K562 (cell line): ENCODE results near the gene SCARF2. TPM values are rescaled to one million over a fixed set of nuclear protein-coding genes. Genes with fewer than 3 reads are reported as not detected.
A peak's percentile ranks its signal among the peaks of the same experiment; 100 is the strongest.

Experiments
- CHD4 ChIP-seq: fragments of 200-600 bp; sonication (generic); IDR thresholded peaks from 3 replicates; pipeline ENCODE4 v1.6.1; 2012; ENCODE audit warnings: low read depth, mild to moderate bottlenecking, mixed read lengths, low read length, inconsistent platforms; ENCODE audit not compliant: insufficient read depth, insufficient replicate concordance, poor library complexity, severe bottlenecking
- DACH1 ChIP-seq: fragments of 450-650 bp; IDR thresholded peaks from 2 replicates; pipeline ENCODE4 v1.6.1; 2018; ENCODE audit not compliant: partially characterized antibody
- ELK1 ChIP-seq: sonication (generic); formaldehyde crosslinking; IDR thresholded peaks from 2 replicates; pipeline ENCODE4 v1.8.1; 2022; ENCODE audit warnings: missing genetic modification reagents
- HMBOX1 ChIP-seq: sonication (generic); IDR thresholded peaks from 2 replicates; pipeline ENCODE4 v1.6.1; 2016
- KDM4B ChIP-seq, 2 experiments: fragments of 450-650 bp in 1 of 2; sonication (generic) in 1 of 2; IDR thresholded peaks; 2 replicates each; pipeline ENCODE4 v1.6.1; 2016 to 2017; ENCODE audit warnings: borderline replicate concordance in 2 of 2, antibody characterized with exemption in 1 of 2, low read depth in 1 of 2, mild to moderate bottlenecking in 1 of 2
- LCOR ChIP-seq: sonication (generic); formaldehyde crosslinking; IDR thresholded peaks from 2 replicates; pipeline ENCODE4 v1.8.0; 2022; ENCODE audit warnings: mild to moderate bottlenecking, missing genetic modification reagents
- MAZ ChIP-seq, 2 experiments: fragments of 450-650 bp in 1 of 2; sonication (generic) in 1 of 2; formaldehyde crosslinking; IDR thresholded peaks in 1 of 2; conservative IDR thresholded peaks in 1 of 2; 2 replicates each; pipeline versions ENCODE4 v1.4.0 to v1.5.0; 2020; ENCODE audit warnings: mild to moderate bottlenecking in 1 of 2, missing genetic modification reagents in 1 of 2
- MTA3 ChIP-seq: fragments of 450-650 bp; formaldehyde crosslinking; IDR thresholded peaks from 2 replicates; pipeline ENCODE4 v1.6.1; 2017; ENCODE audit warnings: mild to moderate bottlenecking, borderline replicate concordance
- MXD1 ChIP-seq: fragments of 250-450 bp; sonication (Bioruptor Pico); IDR thresholded peaks from 2 replicates; pipeline ENCODE4 v1.8.0; 2021; ENCODE audit warnings: borderline replicate concordance, mild to moderate bottlenecking, moderate library complexity; ENCODE audit not compliant: poor library complexity, severe bottlenecking
- NR2C2 ChIP-seq, 2 experiments: fragments of 200-800 bp in 1 of 2; sonication (Bioruptor generic) in 1 of 2; sonication (generic) in 1 of 2; formaldehyde crosslinking in 1 of 2; IDR thresholded peaks; 2 replicates each; pipeline versions ENCODE4 v1.6.1 to v1.8.0; 2016 to 2022; ENCODE audit warnings: mild to moderate bottlenecking in 1 of 2, missing compliant biosample characterization in 1 of 2, missing genetic modification characterization in 1 of 2, missing genetic modification reagents in 1 of 2
- SMAD1 ChIP-seq: fragments of 150-350 bp; IDR thresholded peaks from 2 replicates; pipeline ENCODE4 v1.6.1; 2014; ENCODE audit warnings: low read length, low read depth; ENCODE audit not compliant: partially characterized antibody
- SMARCA5 ChIP-seq: fragments of 450-650 bp; IDR thresholded peaks from 2 replicates; pipeline ENCODE4 v1.6.1; 2016
- SUPT5H ChIP-seq: fragments of 450-650 bp; IDR thresholded peaks from 2 replicates; pipeline ENCODE4 v1.6.1; 2016
- TBP ChIP-seq: optimal IDR thresholded peaks from 2 replicates; pipeline ENCODE3; 2011; ENCODE audit warnings: low read depth, low read length, improper control_type of control experiment
- TSHZ1 ChIP-seq: fragments of 250-450 bp; sonication (Bioruptor Pico); IDR thresholded peaks from 2 replicates; pipeline ENCODE4 v1.4.0; 2020; ENCODE audit warnings: mild to moderate bottlenecking, moderate library complexity
- VEZF1 ChIP-seq: fragments of 200-800 bp; sonication (Bioruptor generic); IDR thresholded peaks from 2 replicates; pipeline ENCODE4 v1.6.1; 2017; ENCODE audit warnings: missing genetic modification characterization, missing compliant biosample characterization
- ZNF143 ChIP-seq: sonication (generic); formaldehyde crosslinking; IDR thresholded peaks from 2 replicates; pipeline ENCODE4 v1.9.0; 2022; ENCODE audit warnings: mild to moderate bottlenecking, missing genetic modification reagents
- ZNF668 ChIP-seq: fragments of 250-450 bp; sonication (Bioruptor Pico); IDR thresholded peaks from 2 replicates; pipeline ENCODE4 v1.8.0; 2022; ENCODE audit warnings: mild to moderate bottlenecking, inconsistent platforms
- polyA plus RNA-seq, 8 experiments: library from polyadenylated mRNA; depleted of rRNA in 4 of 8; stranded (reverse) in 5 of 8; unstranded in 3 of 8; fragments of >200 nt; fragmentation: Nextera tagmentation in 2 of 8; fragmentation: Illumina TruSeq in 1 of 8; extraction: Ambion mirVana in 2 of 8; extraction: Trizol in 1 of 8; gene quantifications; 2 replicates each; pipeline versions ENCODE4 v1.2.1 to v1.2.3, GENCODE V29; 2011 to 2014; ENCODE audit warnings: inconsistent platforms in 1 of 8, missing spikeins in 1 of 8
- total RNA-seq, 7 experiments: library from RNA; depleted of rRNA in 6 of 7; stranded (reverse); fragments of >200 nt in 6 of 7; fragmentation: Illumina TruSeq in 2 of 7; extraction: Trizol in 2 of 7; gene quantifications; 2 replicates each; pipeline versions ENCODE4 v1.2.1 to v1.2.3, GENCODE V29; 2011 to 2021; ENCODE audit warnings: low replicate concordance in 1 of 7

The SCARF2 gene
- total and polyA plus RNA-seq, 9 of the 15 experiments (the other 6 are each of a cell fraction or from before 2014, with no cell fraction given): 0.06 to 0.32 (median 0.21) TPM; not detected in 5

GRCh38 chr22:20393705-20394476 lies 43.7 kb downstream of the SCARF2 start, which contains the start of gene ZNF74 (continued):
- TF ChIP-seq TSHZ1 (CRISPR knock-in tag) (no peak; the same call in 1 of the 2 replicates), ZNF668 (peak; percentile 58; the same call in 1 of the 2 replicates), DACH1 (no peak), MTA3 (no peak), MAZ (CRISPR knock-in tag; conservative IDR thresholded peaks at IDR 0.05 in 1 of 2, IDR thresholded peaks at IDR 0.05 in 1 of 2) (peak in 1 of 2 experiments; percentile 96; a peak in 2 of 4 replicates), CHD4 (no peak), SUPT5H (no peak), VEZF1 (CRISPR knock-in tag) (no peak), LCOR (CRISPR knock-in tag) (no peak), SMAD1 (no peak), HMBOX1 (no peak), SMARCA5 (no peak), KDM4B (IDR thresholded peaks at IDR 0.05; ENCODE audit: borderline replicate concordance in 2 of 2, low read depth in 1 of 2) (no peak; a peak in 2 of 4 replicates), MXD1 (CRISPR knock-in tag) (peak; percentile 68), ZNF143 (CRISPR knock-in tag) (no peak), TBP (peak; percentile 91), NR2C2 (CRISPR knock-in tag; IDR thresholded peaks at IDR 0.05) (no peak), NR2C2 (tag; IDR thresholded peaks at IDR 0.05) (no peak), ELK1 (no peak)
